Omental fat pad (tissue), 4 donors: ENCODE results near the gene MCOLN3. TPM values are rescaled to one million over a fixed set of nuclear protein-coding genes. Genes with fewer than 3 reads are reported as not detected.

Experiments
- ATAC-seq: fragments of 150-250 bp; one replicate; pipeline ENCODE4 v1.9.1; 2016; ENCODE audit warnings: mild to moderate bottlenecking, moderate library complexity; ENCODE audit not compliant: low FRiP score
- DNase-seq: peaks from one replicate; pipeline ENCODE4 v3.0.0-alpha.2; 2019; ENCODE audit warnings: low spot score
- total RNA-seq, 4 donors: library from RNA; depleted of rRNA; stranded (reverse); fragments of >200 nt; gene quantifications; one replicate each; pipeline ENCODE4 v1.1.0, GENCODE V29; 2016
- TF ChIP-seq, protein P1 (sequence below), 3 donors: fragments of 450-650 bp; IDR thresholded peaks; one replicate each; pipeline ENCODE4 v1.5.1; 2016 to 2017; ENCODE audit warnings: antibody characterized with exemption in 3 of 3, mild to moderate bottlenecking in 3 of 3, moderate library complexity in 2 of 3

MCOLN3 gene, protein sequence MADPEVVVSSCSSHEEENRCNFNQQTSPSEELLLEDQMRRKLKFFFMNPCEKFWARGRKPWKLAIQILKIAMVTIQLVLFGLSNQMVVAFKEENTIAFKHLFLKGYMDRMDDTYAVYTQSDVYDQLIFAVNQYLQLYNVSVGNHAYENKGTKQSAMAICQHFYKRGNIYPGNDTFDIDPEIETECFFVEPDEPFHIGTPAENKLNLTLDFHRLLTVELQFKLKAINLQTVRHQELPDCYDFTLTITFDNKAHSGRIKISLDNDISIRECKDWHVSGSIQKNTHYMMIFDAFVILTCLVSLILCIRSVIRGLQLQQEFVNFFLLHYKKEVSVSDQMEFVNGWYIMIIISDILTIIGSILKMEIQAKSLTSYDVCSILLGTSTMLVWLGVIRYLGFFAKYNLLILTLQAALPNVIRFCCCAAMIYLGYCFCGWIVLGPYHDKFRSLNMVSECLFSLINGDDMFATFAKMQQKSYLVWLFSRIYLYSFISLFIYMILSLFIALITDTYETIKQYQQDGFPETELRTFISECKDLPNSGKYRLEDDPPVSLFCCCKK
- total RNA-seq, result 10 to 100 TPM in 1 of 4 donors, 1 to 10 TPM in 3; 4.9 to 29.2 (median 6.5) TPM

DNA sequence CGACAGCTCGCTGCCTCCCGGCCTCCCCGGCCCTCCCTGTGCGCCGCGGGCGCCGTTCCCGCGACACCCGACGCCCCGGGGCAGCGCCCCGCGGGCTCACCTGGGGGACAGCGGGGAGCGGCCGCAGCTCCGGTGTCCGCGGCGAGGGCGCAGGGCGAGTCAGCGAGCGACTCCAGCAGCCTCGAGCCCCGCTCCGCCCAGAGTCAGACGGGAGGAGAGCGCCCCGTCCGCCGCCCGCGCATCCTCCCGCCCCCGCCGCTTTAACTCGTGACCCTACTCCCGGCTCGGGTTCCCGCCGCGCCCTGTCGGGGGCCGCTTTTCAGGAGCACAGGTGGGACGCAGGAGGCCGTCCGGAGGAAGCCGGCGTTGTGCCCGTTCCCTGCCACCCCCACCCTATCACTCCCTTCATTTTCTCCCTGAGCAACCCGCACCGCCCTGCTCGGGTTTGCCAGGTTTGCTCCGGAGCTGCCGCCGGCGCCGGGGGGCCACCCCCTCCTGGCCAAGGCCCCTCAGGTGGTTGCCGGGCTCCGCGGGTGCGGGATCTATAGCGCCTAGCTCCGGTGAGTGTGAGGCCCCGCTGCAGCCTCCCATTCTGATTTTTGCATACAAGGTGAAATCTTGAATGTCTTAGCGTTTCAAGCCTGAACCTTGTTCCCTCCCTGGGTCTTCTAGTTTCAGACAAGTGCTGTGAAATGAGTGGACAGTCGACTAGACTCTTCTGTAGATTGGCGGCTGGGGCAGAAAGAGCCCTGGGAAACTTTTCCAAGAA, at the start of gene MCOLN3:
TSS of gene MCOLN3 (minus strand) at position 205 of the 769 bp plus-strand sequence. CDS start 3,140 bp downstream, outside the sequence.
- peak; percentile 27 for DNase-seq
- TF ChIP-seq, protein P1, sequence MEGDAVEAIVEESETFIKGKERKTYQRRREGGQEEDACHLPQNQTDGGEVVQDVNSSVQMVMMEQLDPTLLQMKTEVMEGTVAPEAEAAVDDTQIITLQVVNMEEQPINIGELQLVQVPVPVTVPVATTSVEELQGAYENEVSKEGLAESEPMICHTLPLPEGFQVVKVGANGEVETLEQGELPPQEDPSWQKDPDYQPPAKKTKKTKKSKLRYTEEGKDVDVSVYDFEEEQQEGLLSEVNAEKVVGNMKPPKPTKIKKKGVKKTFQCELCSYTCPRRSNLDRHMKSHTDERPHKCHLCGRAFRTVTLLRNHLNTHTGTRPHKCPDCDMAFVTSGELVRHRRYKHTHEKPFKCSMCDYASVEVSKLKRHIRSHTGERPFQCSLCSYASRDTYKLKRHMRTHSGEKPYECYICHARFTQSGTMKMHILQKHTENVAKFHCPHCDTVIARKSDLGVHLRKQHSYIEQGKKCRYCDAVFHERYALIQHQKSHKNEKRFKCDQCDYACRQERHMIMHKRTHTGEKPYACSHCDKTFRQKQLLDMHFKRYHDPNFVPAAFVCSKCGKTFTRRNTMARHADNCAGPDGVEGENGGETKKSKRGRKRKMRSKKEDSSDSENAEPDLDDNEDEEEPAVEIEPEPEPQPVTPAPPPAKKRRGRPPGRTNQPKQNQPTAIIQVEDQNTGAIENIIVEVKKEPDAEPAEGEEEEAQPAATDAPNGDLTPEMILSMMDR (IDR thresholded peaks at IDR 0.05), result no peak
- peak; percentile 63 for ATAC-seq

DNA sequence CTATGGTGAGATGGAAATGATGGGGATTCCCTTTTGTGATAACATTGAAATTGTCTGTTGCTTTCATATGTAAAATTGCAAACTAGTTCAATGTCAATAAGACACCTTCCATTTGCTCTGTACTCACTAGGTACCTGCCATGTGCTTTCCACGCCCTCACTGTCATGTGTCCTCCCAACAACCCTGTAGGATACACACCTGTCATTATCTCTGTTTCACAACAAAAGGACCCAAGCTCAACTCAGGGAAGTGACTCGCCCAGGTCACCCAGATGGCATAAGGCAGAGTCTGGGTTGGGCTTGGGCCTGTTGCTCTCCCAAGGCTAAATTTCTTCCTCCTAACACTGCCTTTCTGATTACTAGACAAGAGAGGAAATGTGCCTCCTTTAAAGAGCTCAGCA, 45.3 kb upstream of the MCOLN3 start:
- ATAC-seq, result no peak
- DNase-seq, result no peak
- TF ChIP-seq, protein P1 (IDR thresholded peaks at IDR 0.05), result no peak

DNA sequence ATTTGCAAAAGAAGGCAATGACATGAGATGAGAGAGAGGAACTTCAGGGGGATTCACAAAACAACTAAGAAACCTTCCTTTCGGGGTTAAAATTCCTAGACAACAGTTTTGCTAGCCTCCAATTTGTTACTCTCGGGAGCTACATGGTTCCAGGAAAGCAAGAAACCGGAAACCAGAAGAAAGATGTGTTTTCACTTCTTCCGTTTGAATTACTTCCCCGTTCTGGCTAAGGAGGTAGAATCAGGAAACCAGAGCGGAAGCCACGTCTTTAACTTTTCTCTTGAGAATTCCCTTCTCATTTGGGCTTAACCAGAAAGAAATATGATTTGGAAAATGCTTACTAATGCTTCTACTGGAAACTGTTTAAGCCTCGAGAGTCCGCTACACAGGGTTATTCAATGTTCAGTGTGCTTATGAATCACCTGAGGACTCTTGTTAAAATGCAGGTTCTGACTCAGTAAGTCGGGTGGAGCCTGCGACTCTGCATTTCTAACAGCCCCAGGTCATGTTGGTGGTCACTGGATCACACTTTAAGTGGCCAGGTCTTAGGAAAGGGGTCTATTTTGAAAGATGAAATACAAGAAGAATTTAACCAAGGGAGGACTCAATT, 43.5 kb upstream of the MCOLN3 start:
- no peak for ATAC-seq
- DNase-seq, result no peak
- TF ChIP-seq, protein P1 (IDR thresholded peaks at IDR 0.05), result no peak

DNA sequence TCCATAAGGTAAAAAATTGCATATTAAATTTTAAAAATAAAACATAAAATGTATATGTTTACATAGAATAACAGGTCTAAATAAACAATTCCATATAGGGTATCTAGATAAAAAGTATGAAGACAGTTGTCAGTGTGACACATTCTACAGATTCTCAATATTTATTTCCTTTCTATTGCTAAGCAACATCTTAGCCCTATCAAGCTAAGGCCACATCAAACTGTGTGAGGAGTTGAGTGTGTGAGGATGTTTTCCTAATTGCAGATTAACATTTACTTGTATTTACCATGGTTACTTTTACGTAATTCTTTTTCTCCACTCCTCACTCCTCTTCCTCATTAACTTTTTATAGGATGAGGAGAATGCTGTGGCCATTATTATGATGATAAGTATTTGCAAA, 41.9 kb upstream of the MCOLN3 start:
- DNase-seq (no peak), ATAC-seq (no peak)
- TF ChIP-seq, protein P1 (IDR thresholded peaks at IDR 0.05), result no peak

DNA sequence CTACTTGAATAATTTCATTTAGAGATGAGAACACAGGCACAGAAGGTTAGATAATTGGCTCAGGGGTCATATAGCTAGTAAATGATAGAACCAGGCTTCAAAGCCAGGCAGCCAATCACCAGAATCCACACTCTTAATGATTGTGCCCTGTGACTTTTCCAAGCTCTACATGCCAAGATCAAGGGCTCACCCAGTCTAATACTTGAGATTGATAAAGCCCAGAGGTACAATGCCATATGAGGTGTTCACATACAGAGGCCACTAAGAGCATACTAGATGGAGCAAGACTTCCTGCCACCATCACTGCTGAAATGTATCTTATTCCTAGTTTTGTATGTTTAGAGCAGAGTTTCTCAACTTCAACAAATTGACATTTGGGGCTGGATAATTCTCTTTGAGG, 40.9 kb upstream of the MCOLN3 start:
- DNase-seq, result no peak
- no peak for ATAC-seq

DNA sequence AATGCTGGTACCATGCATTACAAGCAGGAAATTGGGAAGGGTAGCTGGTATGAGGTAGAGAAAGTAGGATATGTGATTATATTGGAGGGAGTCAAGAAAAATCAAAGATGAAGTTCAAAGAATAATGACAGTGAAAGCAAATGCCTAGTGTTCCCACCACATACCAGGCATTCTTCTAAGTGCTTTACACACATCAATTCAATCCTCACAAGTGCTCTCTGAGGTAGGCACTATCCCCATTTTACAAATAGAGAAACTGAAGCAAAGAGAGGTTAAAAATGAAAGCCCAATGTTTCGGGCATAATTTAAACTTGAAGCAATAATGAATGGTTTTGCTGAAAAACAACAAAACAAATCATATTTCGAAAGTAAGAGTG, 40.1 kb upstream of the MCOLN3 start:
- TF ChIP-seq, protein P1 (IDR thresholded peaks at IDR 0.05), result no peak
- ATAC-seq (no peak), DNase-seq (no peak)

More for the DNA sequence above, 40.9 kb upstream of the MCOLN3 start:
- TF ChIP-seq, protein P1 (IDR thresholded peaks at IDR 0.05), result no peak
